Endothelial cell of umbilical vein (primary cell): ENCODE measurements around the gene NKD1.

Source experiments
- CTCF ChIP-seq, 2 donors: IDR thresholded peaks; 1 replicate in 1 of 2; 2 replicates in 1 of 2; pipeline ENCODE4 v1.5.1; 2011; ENCODE audit warnings: low read length in 2 of 2, mild to moderate bottlenecking in 2 of 2, moderate library complexity in 2 of 2, control low read depth in 1 of 2, inconsistent platforms in 1 of 2, low read depth in 1 of 2; ENCODE audit not compliant: insufficient read depth in 1 of 2; ENCODE audit errors: extremely low read depth in 1 of 2
- EZH2 ChIP-seq: IDR thresholded peaks from 2 replicates; pipeline ENCODE4 v1.6.1; 2012; ENCODE audit warnings: borderline replicate concordance, low read depth, mild to moderate bottlenecking, moderate library complexity, low read length, inconsistent platforms; ENCODE audit not compliant: severe bottlenecking
- MAX ChIP-seq: IDR thresholded peaks from 2 replicates; pipeline ENCODE4 v1.6.1; 2011; ENCODE audit not compliant: insufficient read depth, insufficient read length
- MYC ChIP-seq: IDR thresholded peaks from one replicate; pipeline ENCODE4 v1.6.1; 2011; ENCODE audit warnings: mild to moderate bottlenecking, low read depth, low read length
- POLR2A ChIP-seq: IDR thresholded peaks from 2 replicates; pipeline ENCODE4 v1.6.1; 2012; ENCODE audit warnings: low read depth, mild to moderate bottlenecking, control low read depth, low read length

GRCh38 chr16:50657241-50657640, 109.0 kb downstream of the NKD1 start:
- TF ChIP-seq MAX (no peak), CTCF (IDR thresholded peaks at IDR 0.05; ENCODE audit: extremely low read depth in 1 of 2, insufficient read depth in 1 of 2, low read depth in 1 of 2, low read length in 2 of 2) (no peak), POLR2A (no peak), MYC (no peak), EZH2 (no peak)
